Stimulated activated CD4-positive, alpha-beta T cell treated with anti-CD3 and anti-CD28 coated beads, Interleukin-15, amount 100 ng/mL, for 24 hours (primary cell): Measurements from ENCODE around the gene PRSS53.

Experiments used
- DNase-seq: peaks from one replicate; pipeline ENCODE4 v3.0.0-alpha.2; 2020

The PRSS53 gene

GRCh38 chr16:31093132-31093703 lies 4.5 kb upstream of the PRSS53 start:
- DNase-seq, result no peak

- DNase-seq, result no peak
Observed at GRCh38 chr16:31092330-31092729, 3.6 kb upstream of the PRSS53 start.

- DNase-seq, result no peak
Observed at GRCh38 chr16:31090540-31090939, 1.8 kb upstream of the PRSS53 start.

- DNase-seq, result no peak
Observed at GRCh38 chr16:31089199-31089598, 456 bp upstream of the PRSS53 start.

GRCh38 chr16:31087971-31088370 lies 772 bp downstream of the PRSS53 start:
- DNase-seq, result no peak

- DNase-seq, result no peak
Observed at GRCh38 chr16:31087481-31087880, 1.3 kb downstream of the PRSS53 start.

- DNase-seq, result no peak
Observed at GRCh38 chr16:31086629-31086906, 2.2 kb downstream of the PRSS53 start.

GRCh38 chr16:31085873-31086628 lies 2.7 kb downstream of the PRSS53 start:
- no peak for DNase-seq

- DNase-seq, result no peak
Observed at GRCh38 chr16:31085411-31085810, 3.3 kb downstream of the PRSS53 start.

- no peak for DNase-seq
Observed at GRCh38 chr16:31084584-31085302, 4.0 kb downstream of the PRSS53 start.

- DNase-seq, result no peak
Observed at GRCh38 chr16:31083981-31084380, 4.8 kb downstream of the PRSS53 start.

- DNase-seq, result no peak
Observed at GRCh38 chr16:31083556-31083955, 5.2 kb downstream of the PRSS53 start.

GRCh38 chr16:31083081-31083480 lies 5.7 kb downstream of the PRSS53 start:
- DNase-seq, result no peak

- no peak for DNase-seq
Observed at GRCh38 chr16:31082368-31083045, 6.2 kb downstream of the PRSS53 start.

- no peak for DNase-seq
Observed at GRCh38 chr16:31081428-31082351, 7.1 kb downstream of the PRSS53 start.

- DNase-seq, result no peak
Observed at GRCh38 chr16:31080756-31081419, 7.9 kb downstream of the PRSS53 start.

GRCh38 chr16:31080035-31080629 lies 8.6 kb downstream of the PRSS53 start:
- no peak for DNase-seq

GRCh38 chr16:31079342-31079944 lies 9.3 kb downstream of the PRSS53 start:
- DNase-seq, result no peak

- no peak for DNase-seq
Observed at GRCh38 chr16:31078597-31079341, 10.0 kb downstream of the PRSS53 start.

- no peak for DNase-seq
Observed at GRCh38 chr16:31077592-31078396, 10.9 kb downstream of the PRSS53 start.
